HG02870 (cell line): ENCODE data around the gene TP73.

Source experiments
- ATAC-seq: cut with Tn5 transposase; IDR thresholded peaks from one replicate; pipeline ENCODE4 v1.9.1; 2021; ENCODE audit warnings: mild to moderate bottlenecking, moderate library complexity; ENCODE audit not compliant: unreplicated experiment

Gene TP73

DNA sequence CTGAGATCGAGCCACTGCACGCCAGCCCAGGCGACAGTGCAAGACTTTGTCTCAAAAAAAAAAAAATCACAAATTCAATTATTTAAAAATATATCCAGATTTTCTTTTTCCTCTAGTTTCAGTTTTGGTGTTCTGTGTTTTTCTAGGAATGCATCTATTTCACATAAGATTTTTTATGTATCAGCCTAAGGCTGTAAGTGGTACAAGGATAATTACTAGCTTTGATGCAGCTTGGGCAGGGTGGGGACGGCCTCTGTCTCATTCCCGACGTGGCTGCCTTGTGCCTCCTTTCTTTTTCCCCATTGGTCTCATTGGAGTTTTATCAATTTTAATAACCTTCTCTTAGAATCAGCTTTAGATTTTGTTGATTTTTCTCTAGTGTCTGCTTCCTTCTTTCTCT, 106.8 kb downstream of the TP73 start:
- ATAC-seq = no peak

DNA sequence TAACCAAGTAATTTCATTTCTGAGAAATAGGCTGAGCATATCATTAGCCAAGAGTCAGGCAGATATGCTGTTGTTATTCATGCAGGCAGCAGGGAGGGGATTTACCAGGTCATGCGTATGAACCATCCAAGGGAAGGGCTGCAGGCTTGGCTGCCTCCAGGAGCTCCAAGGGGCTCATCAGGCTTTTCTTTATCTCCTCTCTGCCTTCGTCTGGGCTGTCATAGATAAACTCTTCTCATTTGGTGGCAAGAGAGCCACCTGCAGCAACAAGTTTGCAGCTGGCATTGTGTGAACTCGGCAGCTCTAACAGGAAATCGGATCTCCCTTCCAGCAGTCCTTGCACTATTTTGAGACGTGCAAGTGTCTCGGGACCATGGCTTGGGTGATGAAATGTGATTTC, 107.5 kb downstream of the TP73 start:
- no peak for ATAC-seq

GRCh38 chr1:3761296-3762010, 109.1 kb downstream of the TP73 start:
- no peak for ATAC-seq

GRCh38 chr1:3762151-3762872, 110.0 kb downstream of the TP73 start:
- no peak for ATAC-seq

DNA sequence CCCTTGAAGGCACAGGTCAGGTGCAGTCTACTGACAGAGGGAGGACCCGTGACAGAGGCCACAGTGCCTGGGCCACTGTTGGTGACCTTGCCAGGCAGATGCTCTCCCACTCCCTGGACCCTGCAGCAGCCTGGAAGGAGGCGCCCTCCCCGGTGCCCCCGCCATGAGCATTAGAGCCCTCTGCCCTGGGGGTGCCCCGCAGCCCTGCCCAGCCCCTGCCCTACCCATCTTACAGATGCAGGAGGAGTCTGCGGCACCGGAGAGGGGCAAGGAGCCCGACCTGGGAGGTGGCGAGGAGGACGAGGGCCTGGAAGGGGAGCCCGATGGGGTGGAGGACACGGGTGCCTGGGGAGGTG, 110.5 kb downstream of the TP73 start:
- no peak for ATAC-seq

GRCh38 chr1:3763351-3764125, 111.2 kb downstream of the TP73 start:
- no peak for ATAC-seq

DNA sequence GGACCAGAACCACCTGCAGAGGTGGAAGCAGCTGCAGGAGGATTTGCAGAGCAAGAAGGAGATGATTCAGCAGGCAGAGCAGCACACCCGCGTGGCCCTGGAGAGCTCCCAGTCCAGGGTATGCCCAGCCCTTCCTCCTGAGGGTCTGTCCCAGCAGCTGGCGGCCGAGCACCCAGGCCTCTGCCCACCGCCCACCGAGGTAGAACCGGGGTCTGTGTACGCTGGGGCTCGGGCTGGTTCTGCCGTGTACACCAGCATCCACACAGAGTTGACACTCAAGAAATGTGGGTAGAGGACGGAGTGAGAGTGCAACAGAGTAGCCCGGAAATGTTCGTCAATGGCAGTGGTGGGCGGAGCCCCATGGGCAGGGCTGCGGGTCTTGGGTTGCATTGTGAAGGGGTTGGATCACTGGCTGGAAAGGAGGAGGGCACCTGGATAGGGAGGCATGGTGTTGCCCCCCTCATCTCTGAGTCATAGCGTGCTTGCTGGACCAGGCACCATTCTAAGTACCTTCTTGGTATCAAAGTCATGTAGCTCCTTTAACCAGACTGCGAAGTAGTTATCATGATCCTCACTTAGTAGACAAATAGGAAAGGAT, 115.1 kb downstream of the TP73 start:
- ATAC-seq = no peak

DNA sequence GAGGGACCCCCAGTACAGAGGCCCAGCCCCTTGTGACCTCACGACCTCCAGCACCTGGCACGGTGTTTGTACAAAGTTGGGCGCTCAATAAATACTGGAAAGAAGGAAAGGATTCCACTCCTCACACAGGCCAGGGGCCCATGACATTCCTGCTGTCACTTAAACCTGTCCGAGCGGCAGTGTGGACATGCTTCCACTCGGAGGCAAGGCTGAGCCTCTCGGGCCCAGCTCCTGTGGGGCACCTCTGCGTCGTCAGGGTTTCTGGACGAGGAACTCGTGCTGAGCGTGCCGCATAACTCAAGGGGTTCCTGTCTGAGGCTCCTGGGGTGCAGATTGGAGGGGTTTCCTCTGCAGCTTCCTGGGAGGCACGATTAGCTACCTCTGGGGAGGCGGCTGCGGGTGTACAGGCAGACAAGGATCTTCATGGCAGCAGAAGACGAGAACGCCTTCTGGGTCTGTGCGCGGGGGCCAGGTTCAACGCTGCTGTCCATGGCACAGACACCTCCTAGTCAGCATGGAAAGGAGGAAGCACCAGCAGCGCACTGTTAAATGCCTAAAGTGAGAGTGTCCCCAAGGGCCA, 116.6 kb downstream of the TP73 start:
- no peak for ATAC-seq

DNA sequence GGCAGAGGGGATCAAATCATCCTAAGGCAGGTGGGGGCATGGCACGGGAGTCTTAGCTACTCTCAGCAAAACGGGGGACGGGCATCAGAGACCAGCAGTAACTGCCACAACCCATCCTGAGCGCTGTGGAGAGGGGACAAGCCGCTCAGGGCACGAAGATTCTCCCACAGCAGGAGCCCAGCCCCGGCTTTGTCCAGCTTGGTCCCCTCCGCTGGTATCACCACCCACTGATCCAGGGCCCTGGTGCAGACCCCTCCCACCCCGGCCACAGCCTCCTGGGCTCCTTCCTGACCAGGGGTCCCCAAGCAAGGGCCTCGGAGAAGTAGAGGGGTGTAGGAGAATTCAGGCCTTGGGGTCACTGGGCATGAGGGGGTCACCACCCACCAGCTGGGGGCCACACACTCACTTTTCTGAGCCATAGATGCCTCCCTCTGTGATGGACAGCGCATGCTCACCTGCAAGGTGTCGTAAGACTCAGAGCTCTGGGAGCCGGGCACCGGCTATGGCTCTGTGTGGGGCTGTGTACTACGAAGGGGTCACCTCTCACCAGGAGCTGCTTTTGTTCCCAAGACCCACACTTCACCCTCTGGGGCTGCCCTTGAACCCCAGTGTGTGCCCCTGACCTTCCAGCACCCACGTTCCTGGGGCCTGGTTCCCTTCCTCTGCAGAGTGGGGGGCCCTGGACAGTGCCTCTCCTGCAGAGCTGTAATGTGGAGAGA, 117.9 kb downstream of the TP73 start:
- ATAC-seq = no peak

DNA sequence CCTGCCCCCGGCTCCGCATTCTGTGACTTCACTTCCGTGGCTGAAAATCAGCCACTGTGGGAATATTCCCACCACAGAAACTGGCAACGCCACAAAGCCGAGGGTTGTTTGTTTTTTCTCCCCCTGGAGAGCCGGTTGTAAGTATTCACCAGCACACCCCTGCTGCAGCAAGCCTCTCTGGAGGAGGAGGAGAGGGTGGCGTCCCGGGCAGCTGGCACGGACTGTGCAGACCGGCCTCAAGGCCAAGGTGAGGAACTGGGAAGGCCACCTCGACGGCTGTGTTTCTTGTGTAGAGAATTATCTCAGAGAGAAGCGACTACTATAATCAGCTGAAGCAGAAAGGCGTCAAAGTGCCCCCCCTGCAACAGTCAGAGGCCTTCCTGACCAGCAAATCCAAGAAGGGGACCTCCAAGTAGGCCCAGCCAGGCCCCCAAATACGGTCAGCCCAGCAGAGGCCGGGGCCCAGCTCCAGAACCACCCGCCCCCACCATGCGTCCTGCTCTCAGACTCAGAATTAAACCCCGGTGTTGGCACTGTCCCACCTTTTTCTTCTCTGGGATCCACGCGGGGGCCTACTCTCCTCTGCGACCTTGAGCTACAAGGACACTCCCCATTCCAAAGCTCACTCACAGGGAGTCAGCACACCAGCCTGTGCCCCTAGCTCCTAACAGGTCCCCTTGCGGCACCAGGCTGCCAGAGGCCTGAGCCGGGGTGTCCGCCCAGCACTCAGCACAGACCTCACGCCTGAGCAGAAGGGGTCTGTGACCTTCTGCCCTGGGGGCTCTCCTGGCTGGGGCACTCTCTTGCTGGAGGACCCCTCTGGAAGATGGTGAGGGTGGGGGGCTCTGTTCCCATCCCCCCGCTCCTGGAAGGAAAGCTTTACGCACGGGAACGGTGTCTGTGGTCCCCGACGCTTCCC, 119.1 kb downstream of the TP73 start:
- ATAC-seq = no peak

DNA sequence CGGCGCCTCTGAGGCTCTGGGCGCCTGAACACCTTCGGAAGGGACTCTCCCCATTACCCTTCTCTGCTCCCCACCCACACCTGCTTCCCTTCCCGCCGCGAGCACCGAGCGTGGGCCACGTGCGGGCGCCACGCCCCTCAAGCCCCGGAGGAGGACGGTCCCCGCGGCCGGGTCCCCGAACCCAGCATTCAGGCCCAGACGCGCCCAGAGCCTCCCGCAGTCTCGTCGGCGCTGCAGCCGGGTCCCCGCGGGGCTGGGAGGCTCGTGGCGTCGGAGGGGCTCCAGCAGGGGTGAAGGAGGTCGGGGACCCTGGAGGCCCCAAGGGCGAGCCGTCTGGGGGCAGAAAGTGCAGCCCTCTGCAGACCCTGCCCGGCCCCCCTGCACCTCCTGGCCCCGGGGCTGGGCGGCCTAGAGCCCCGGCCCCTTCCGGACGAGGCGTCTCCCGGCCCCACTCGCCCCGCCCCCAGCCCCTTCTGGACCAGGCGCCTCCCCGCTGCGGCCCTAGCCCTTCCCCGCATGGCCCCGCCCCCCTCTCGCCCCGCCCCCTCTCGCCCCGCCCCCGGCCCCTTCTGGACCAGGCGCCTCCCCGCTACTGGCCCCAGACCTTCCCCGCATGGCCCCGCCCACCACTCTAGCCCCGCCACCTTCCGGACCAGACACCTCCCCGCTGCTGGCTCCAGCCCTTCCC, 119.9 kb downstream of the TP73 start:
- ATAC-seq = no peak

DNA sequence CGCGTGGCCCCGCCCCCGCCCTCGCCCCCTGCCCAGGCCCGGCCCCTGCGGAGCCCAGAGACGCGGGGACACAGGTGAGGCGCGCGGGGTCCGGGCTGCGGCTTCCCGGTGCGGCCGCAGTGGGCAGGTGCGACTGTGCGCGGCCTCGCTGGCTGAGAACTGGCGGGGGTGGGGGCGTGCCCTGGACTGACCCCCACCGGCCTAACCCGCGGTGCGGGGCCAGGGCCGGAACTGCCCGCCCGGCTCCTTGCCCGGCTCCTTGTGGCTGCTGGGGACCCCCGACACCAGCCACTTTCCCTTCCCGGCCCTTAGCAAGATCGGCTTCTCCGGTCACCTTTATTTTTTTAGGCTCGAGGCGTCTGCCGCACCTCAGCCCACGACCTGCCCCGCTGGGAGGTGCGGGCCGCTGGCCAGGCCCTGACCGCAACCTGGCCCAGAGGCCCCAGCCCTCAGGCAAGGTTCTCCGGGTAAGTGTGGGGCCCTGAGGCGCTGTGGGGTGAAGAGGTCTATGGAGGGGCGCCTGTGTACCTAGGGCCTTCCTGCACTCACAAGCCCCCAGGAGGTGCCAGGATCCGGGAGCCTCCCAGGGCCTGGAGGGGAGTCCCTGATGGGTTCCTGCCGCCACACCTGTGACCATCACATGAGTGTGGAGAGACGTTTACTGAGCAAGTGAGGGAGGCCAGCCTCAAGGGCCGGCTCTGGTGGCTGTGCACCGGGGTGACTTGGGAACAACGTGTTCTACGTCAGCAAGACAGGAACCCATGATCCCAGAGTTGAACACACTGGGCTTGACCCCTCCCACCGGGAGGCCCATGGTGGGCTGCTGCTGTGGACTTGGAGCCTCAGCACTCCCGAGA, 120.6 kb downstream of the TP73 start, which contains the start of gene SMIM1:
Gene SMIM1 (plus strand): TSS at position 35 of the 857 bp plus-strand sequence. CDS start 2,625 bp downstream, outside the sequence.
- ATAC-seq = no peak

GRCh38 chr1:3773572-3774275, 121.4 kb downstream of the TP73 start:
- ATAC-seq = no peak

GRCh38 chr1:3774276-3774945, 122.1 kb downstream of the TP73 start:
- no peak for ATAC-seq

GRCh38 chr1:3774946-3775489, 122.7 kb downstream of the TP73 start:
- ATAC-seq = no peak

DNA sequence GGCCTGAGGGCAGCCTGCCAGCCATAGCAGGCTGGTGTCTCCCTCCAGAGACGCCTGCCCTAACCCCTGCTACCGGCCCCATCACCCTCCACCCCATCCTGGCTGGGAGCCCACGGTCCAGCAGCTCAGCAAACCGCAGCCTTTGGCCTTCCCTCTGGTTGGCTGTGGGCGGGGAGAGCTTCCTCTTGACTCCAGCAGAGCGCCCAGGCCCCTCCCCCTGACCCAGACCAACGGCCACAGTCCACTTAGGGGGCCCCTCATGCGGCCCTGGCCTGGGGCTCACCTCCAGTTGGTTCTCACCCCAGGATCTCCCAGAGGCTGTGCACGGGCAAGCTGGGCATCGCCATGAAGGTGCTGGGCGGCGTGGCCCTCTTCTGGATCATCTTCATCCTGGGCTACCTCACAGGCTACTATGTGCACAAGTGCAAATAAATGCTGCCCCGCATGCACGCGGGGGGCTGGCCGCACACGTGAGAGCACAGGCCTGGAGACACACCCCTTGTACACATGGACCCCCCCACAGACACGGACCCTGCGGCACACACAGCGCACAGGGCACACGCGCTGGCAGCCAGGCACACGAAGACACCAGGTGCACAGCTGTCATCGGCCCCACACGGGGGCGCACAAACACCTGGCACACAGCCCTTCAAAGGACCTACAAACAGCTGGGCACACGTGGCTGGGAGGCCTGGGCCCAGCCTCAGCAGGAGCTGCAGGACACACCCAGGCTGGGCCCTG, 123.3 kb downstream of the TP73 start:
- no peak for ATAC-seq
